Activated CD4-positive, alpha-beta T cell treated with anti-CD3 and anti-CD28 coated beads, Interleukin-2, amount 50 U/mL, for 48 hours (primary cell): Measurements from ENCODE around the gene RNU5D-1.
A peak's percentile ranks its signal among the peaks of the same experiment; 100 is the strongest.
"Not testable (repeated sequence)": the region's sequence is repeated elsewhere in the genome, so short reads cannot be mapped to it uniquely, and the experiment has no call there.

ENCODE experiments used
- DNase-seq, 2 experiments: peaks; one replicate each; pipeline ENCODE4 v3.0.0-alpha.2; 2020

The RNU5D-1 gene

GRCh38 chr1:44730741-44731512 is at the start of gene RNU5D-1:
Gene RNU5D-1 (minus strand): TSS chr1:44731170.
- peak; percentile 98 to 99 for DNase-seq

- DNase-seq, result no peak
These were observed 49.7 kb upstream of the RNU5D-1 start for GRCh38 chr1:44780583-44781121.

- DNase-seq, result no peak
These were observed 48.0 kb upstream of the RNU5D-1 start for GRCh38 chr1:44778705-44779576.

GRCh38 chr1:44777969-44778635 is 47.1 kb upstream of the RNU5D-1 start:
- no peak for DNase-seq

GRCh38 chr1:44777547-44777946 is 46.6 kb upstream of the RNU5D-1 start:
- DNase-seq, result no peak

- peak in 1 of 2 experiments; percentile 38 for DNase-seq
These were observed 45.7 kb upstream of the RNU5D-1 start for GRCh38 chr1:44776730-44777068.

GRCh38 chr1:44775930-44776729 is 45.2 kb upstream of the RNU5D-1 start:
- DNase-seq, result peak; percentile 45

GRCh38 chr1:44775078-44775929 is 44.3 kb upstream of the RNU5D-1 start, which contains the start of gene RPS8:
Gene RPS8 (plus strand): TSS chr1:44775540. CDS start chr1:44775597, 57 bp downstream.
- DNase-seq, result peak; percentile 89 to 92

GRCh38 chr1:44766421-44766820 is 35.5 kb upstream of the RNU5D-1 start:
- DNase-seq, result not testable (repeated sequence)

- DNase-seq, result no peak
These were observed 29.9 kb upstream of the RNU5D-1 start for GRCh38 chr1:44760876-44761275.

- DNase-seq, result no peak
These were observed 28.1 kb upstream of the RNU5D-1 start for GRCh38 chr1:44759077-44759476.

- no peak for DNase-seq
These were observed 26.4 kb upstream of the RNU5D-1 start for GRCh38 chr1:44757420-44757819.

- no peak for DNase-seq
These were observed 16.9 kb upstream of the RNU5D-1 start for GRCh38 chr1:44747878-44748277.

GRCh38 chr1:44743211-44743610 is 12.2 kb upstream of the RNU5D-1 start:
- DNase-seq, result no peak

- no peak for DNase-seq
These were observed 9.2 kb upstream of the RNU5D-1 start for GRCh38 chr1:44740179-44740617.

- peak; percentile 99 to 100 for DNase-seq
These were observed 8.6 kb upstream of the RNU5D-1 start, which contains the start of gene KIF2C for GRCh38 chr1:44739307-44740178. Gene KIF2C (plus strand): TSS chr1:44739837. CDS start chr1:44739933, 96 bp downstream.

- DNase-seq, result not testable (repeated sequence)
These were observed 8.0 kb upstream of the RNU5D-1 start for GRCh38 chr1:44738953-44739306.

GRCh38 chr1:44735992-44736391 is 5.0 kb upstream of the RNU5D-1 start:
- DNase-seq, result no peak

GRCh38 chr1:44733784-44734183 is 2.8 kb upstream of the RNU5D-1 start:
- no peak for DNase-seq

GRCh38 chr1:44733365-44733764 is 2.4 kb upstream of the RNU5D-1 start:
- no peak for DNase-seq
